HG02938 (cell line): ENCODE results near the gene CCDC57.
"Not testable (repeated sequence)": the region's sequence is repeated elsewhere in the genome, so short reads cannot be mapped to it uniquely, and the experiment has no call there.

ENCODE experiments used
- ATAC-seq: cut with Tn5 transposase; IDR thresholded peaks from one replicate; pipeline ENCODE4 v1.9.1; 2021; ENCODE audit warnings: mild to moderate bottlenecking, moderate library complexity; ENCODE audit not compliant: unreplicated experiment

CCDC57 gene

GRCh38 chr17:82204831-82205719 lies 7.6 kb downstream of the CCDC57 start:
- ATAC-seq: no peak

GRCh38 chr17:82203920-82204319 lies 8.7 kb downstream of the CCDC57 start:
- ATAC-seq: no peak

- ATAC-seq: no peak
Measured at GRCh38 chr17:82202981-82203380, 9.7 kb downstream of the CCDC57 start.

- ATAC-seq: no peak
Measured at GRCh38 chr17:82201498-82201910, 11.1 kb downstream of the CCDC57 start.

- no peak for ATAC-seq
Measured at GRCh38 chr17:82200743-82201497, 11.7 kb downstream of the CCDC57 start.

- no peak for ATAC-seq
Measured at GRCh38 chr17:82200135-82200534, 12.5 kb downstream of the CCDC57 start.

GRCh38 chr17:82199496-82199895 lies 13.1 kb downstream of the CCDC57 start:
- no peak for ATAC-seq

- no peak for ATAC-seq
Measured at GRCh38 chr17:82198092-82198491, 14.6 kb downstream of the CCDC57 start.

- no peak for ATAC-seq
Measured at GRCh38 chr17:82195675-82196672, 16.7 kb downstream of the CCDC57 start.

- ATAC-seq: no peak
Measured at GRCh38 chr17:82194765-82195164, 17.9 kb downstream of the CCDC57 start.

GRCh38 chr17:82193520-82194220 lies 19.0 kb downstream of the CCDC57 start:
- ATAC-seq: no peak

- not testable (repeated sequence) for ATAC-seq
Measured at GRCh38 chr17:82193050-82193449, 19.6 kb downstream of the CCDC57 start.

GRCh38 chr17:82188001-82188961 lies 24.4 kb downstream of the CCDC57 start:
- ATAC-seq: no peak

- ATAC-seq: no peak
Measured at GRCh38 chr17:82187500-82187899, 25.1 kb downstream of the CCDC57 start.

- no peak for ATAC-seq
Measured at GRCh38 chr17:82186221-82186620, 26.4 kb downstream of the CCDC57 start.

GRCh38 chr17:82184761-82185160 lies 27.9 kb downstream of the CCDC57 start:
- no peak for ATAC-seq

GRCh38 chr17:82180776-82181528 lies 31.7 kb downstream of the CCDC57 start:
- no peak for ATAC-seq

- no peak for ATAC-seq
Measured at GRCh38 chr17:82179946-82180475, 32.6 kb downstream of the CCDC57 start.
